Liver (tissue), 9 donors: ENCODE data around the gene SRSF3. TPM values are rescaled to one million over a fixed set of nuclear protein-coding genes. Genes with fewer than 3 reads are reported as not detected.
A peak's percentile ranks its signal among the peaks of the same experiment; 100 is the strongest.

Experiments used
- DNase-seq: peaks from one replicate; pipeline ENCODE4 v3.0.0-alpha.2; 2017; ENCODE audit warnings: low spot score
- H3K27ac ChIP-seq, 2 donors: one replicate each; pipeline ENCODE4 v1.7.0; 2013; ENCODE audit warnings: inconsistent platforms in 2 of 2, low read length in 2 of 2, control low read depth in 1 of 2, low read depth in 1 of 2, mild to moderate bottlenecking in 1 of 2
- H3K27me3 ChIP-seq, 4 donors: one replicate each; pipeline versions ENCODE4 v1.6.1 to v1.7.0; 2013; ENCODE audit warnings: low read length in 3 of 4, inconsistent platforms in 1 of 4, mild to moderate bottlenecking in 1 of 4, moderate library complexity in 1 of 4; ENCODE audit not compliant: control insufficient read depth in 4 of 4, insufficient read depth in 4 of 4
- H3K36me3 ChIP-seq, 4 donors: one replicate each; pipeline versions ENCODE4 v1.6.1 to v1.7.0; 2013; ENCODE audit warnings: low read length in 3 of 4, mild to moderate bottlenecking in 3 of 4, low read depth in 1 of 4, moderate library complexity in 1 of 4; ENCODE audit not compliant: control insufficient read depth in 4 of 4, insufficient read depth in 3 of 4
- H3K4me1 ChIP-seq, 4 donors: one replicate each; pipeline versions ENCODE4 v1.6.1 to v1.7.0; 2013; ENCODE audit warnings: low read length in 3 of 4, mild to moderate bottlenecking in 3 of 4, moderate library complexity in 1 of 4; ENCODE audit not compliant: control insufficient read depth in 4 of 4, insufficient read depth in 4 of 4
- H3K4me3 ChIP-seq, 3 donors: one replicate each; pipeline versions ENCODE4 v1.6.1 to v1.7.0; 2013; ENCODE audit warnings: low read length in 3 of 3, control low read depth in 1 of 3, low read depth in 1 of 3, mild to moderate bottlenecking in 1 of 3
- H3K9ac ChIP-seq, 2 donors: one replicate each; pipeline ENCODE4 v1.7.0; 2013; ENCODE audit warnings: low read length in 2 of 2, mild to moderate bottlenecking in 2 of 2, moderate library complexity in 2 of 2, control low read depth in 1 of 2, low read depth in 1 of 2
- H3K9me3 ChIP-seq, 4 donors: one replicate each; pipeline versions ENCODE4 v1.6.1 to v1.7.0; 2013; ENCODE audit warnings: low read length in 3 of 4; ENCODE audit not compliant: control insufficient read depth in 4 of 4
- ATF3 ChIP-seq: IDR thresholded peaks from 2 replicates; pipeline ENCODE4 v1.6.1; 2016; ENCODE audit warnings: antibody characterized with exemption
- CTCF ChIP-seq: fragments of 150-350 bp; IDR thresholded peaks from 2 replicates; pipeline ENCODE4 v1.5.1; 2017; ENCODE audit warnings: improper control_type of control experiment, low read depth, low read length; ENCODE audit not compliant: missing input control
- EGR1 ChIP-seq, 2 donors: IDR thresholded peaks; 2 replicates each; pipeline ENCODE4 v1.6.1; 2016 to 2018; ENCODE audit warnings: antibody characterized with exemption in 2 of 2, low read depth in 2 of 2
- FOXA1 ChIP-seq: IDR thresholded peaks from 2 replicates; pipeline ENCODE4 v1.6.1; 2016; ENCODE audit warnings: antibody characterized with exemption
- FOXA2 ChIP-seq: IDR thresholded peaks from 2 replicates; pipeline ENCODE4 v1.6.1; 2016; ENCODE audit warnings: antibody characterized with exemption
- GABPA ChIP-seq, 2 donors: IDR thresholded peaks in 1 of 2; conservative IDR thresholded peaks in 1 of 2; 2 replicates each; pipeline ENCODE4 v1.6.1; 2016; ENCODE audit warnings: antibody characterized with exemption in 2 of 2, mild to moderate bottlenecking in 1 of 2, moderate library complexity in 1 of 2
- HNF4A ChIP-seq, 2 donors: conservative IDR thresholded peaks; 2 replicates each; pipeline ENCODE4 v1.6.1; 2016; ENCODE audit warnings: antibody characterized with exemption in 2 of 2, mild to moderate bottlenecking in 2 of 2
- HNF4G ChIP-seq: IDR thresholded peaks from 2 replicates; pipeline ENCODE4 v1.6.1; 2016; ENCODE audit warnings: antibody characterized with exemption
- JUND ChIP-seq, 2 donors: IDR thresholded peaks; 2 replicates each; pipeline ENCODE4 v1.6.1; 2016; ENCODE audit warnings: antibody characterized with exemption in 2 of 2
- NR2F2 ChIP-seq: IDR thresholded peaks from 2 replicates; pipeline ENCODE4 v1.6.1; 2016; ENCODE audit warnings: antibody characterized with exemption
- RAD21 ChIP-seq, 2 donors: IDR thresholded peaks; 2 replicates each; pipeline ENCODE4 v1.6.1; 2016; ENCODE audit warnings: antibody characterized with exemption in 2 of 2, mild to moderate bottlenecking in 2 of 2
- REST ChIP-seq: IDR thresholded peaks from 2 replicates; pipeline ENCODE4 v1.6.1; 2016; ENCODE audit warnings: antibody characterized with exemption, mild to moderate bottlenecking
- RXRA ChIP-seq, 2 donors: IDR thresholded peaks; 2 replicates each; pipeline ENCODE4 v1.6.1; 2017 to 2018; ENCODE audit warnings: antibody characterized with exemption in 2 of 2, mild to moderate bottlenecking in 1 of 2
- SP1 ChIP-seq: IDR thresholded peaks from 2 replicates; pipeline ENCODE4 v1.6.1; 2018; ENCODE audit warnings: antibody characterized with exemption, mild to moderate bottlenecking
- TAF1 ChIP-seq: conservative IDR thresholded peaks from 2 replicates; pipeline ENCODE4 v1.6.1; 2016; ENCODE audit warnings: antibody characterized with exemption, mild to moderate bottlenecking
- YY1 ChIP-seq: IDR thresholded peaks from 2 replicates; pipeline ENCODE4 v1.6.1; 2016; ENCODE audit warnings: antibody characterized with exemption, mild to moderate bottlenecking
- WGBS: extraction: QIAGEN DNeasy Blood & Tissue Kit; methylation state at CpG from one replicate; pipeline ENCODE4 v1.1.7; 2013; 5-methylcytosine and 5-hydroxymethylcytosine counted together
- polyA plus RNA-seq, 2 donors: library from polyadenylated mRNA; stranded (reverse) in 1 of 2; unstranded in 1 of 2; fragments of 200-250 nt in 1 of 2; fragments of >200 nt in 1 of 2; fragmentation: Nextera tagmentation in 1 of 2; extraction: Ambion mirVana in 1 of 2; gene quantifications; one replicate each; pipeline versions ENCODE4 v1.2.1 to v1.2.3, GENCODE V29; 2013 to 2015
- total RNA-seq, 2 donors: library from RNA; depleted of rRNA; stranded (reverse); fragments of >200 nt; gene quantifications; one replicate each; pipeline ENCODE4 v1.2.3, GENCODE V29; 2014
- TF ChIP-seq, protein P1 (sequence below): IDR thresholded peaks from 2 replicates; pipeline ENCODE4 v1.6.1; 2016; ENCODE audit warnings: antibody characterized with exemption
- TF ChIP-seq, protein P2 (sequence below): IDR thresholded peaks from 2 replicates; pipeline ENCODE4 v1.6.1; 2016; ENCODE audit warnings: antibody characterized with exemption
- donor health status: healthy.
- donor health status: healthy.
- donor health status: healthy.
- donor health status: healthy.
- donor health status: healthy.

The SRSF3 gene
- total and polyA plus RNA-seq, 4 donors, result 62.8 to 103 (median 101) TPM

- Histone ChIP-seq H3K36me3 (peaks cover 10 to 40% (median 35%) of the 10 kb centered on the region in 4 donors), H3K9me3 (no peaks in the 10 kb centered on the region), H3K27me3 (no peaks in the 10 kb centered on the region), H3K4me3 (no peak overlapping the region), H3K4me1 (peaks cover 21 to 68% (median 64%) of the 10 kb centered on the region in 4 donors), H3K9ac (no peak overlapping the region), H3K27ac (peak overlapping the region in 1 of 2 donors; percentile 1)
- TF ChIP-seq YY1, result no peak
- TF ChIP-seq, protein P1, sequence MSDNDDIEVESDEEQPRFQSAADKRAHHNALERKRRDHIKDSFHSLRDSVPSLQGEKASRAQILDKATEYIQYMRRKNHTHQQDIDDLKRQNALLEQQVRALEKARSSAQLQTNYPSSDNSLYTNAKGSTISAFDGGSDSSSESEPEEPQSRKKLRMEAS, result peak; percentile 16
- no peak for TF ChIP-seq RXRA (IDR thresholded peaks at IDR 0.05)
- TF ChIP-seq HNF4G, result no peak
- TF ChIP-seq FOXA2, result no peak
- TF ChIP-seq ATF3, result no peak
- DNase-seq, result no peak
- 33% methylated on average over 10 of the region's 10 CpGs for WGBS
Observed at GRCh38 chr6:36607683-36608386, 13.7 kb downstream of the SRSF3 start.

- Histone ChIP-seq H3K27me3 (no peaks in the 10 kb centered on the region), H3K9ac (no peak overlapping the region), H3K4me1 (peaks cover 21 to 56% (median 53%) of the 10 kb centered on the region in 4 donors), H3K27ac (peak overlapping the region in 1 of 2 donors; percentile 6), H3K4me3 (no peak overlapping the region), H3K36me3 (peaks cover 10 to 38% (median 25%) of the 10 kb centered on the region in 4 donors), H3K9me3 (no peaks in the 10 kb centered on the region)
- TF ChIP-seq SP1 (peak; percentile 54), EGR1 (IDR thresholded peaks at IDR 0.05; ENCODE audit: low read depth in 2 of 2) (no peak), ATF3 (peak; percentile 9), HNF4A (conservative IDR thresholded peaks at IDR 0.05) (peak; percentile 82 to 85), YY1 (peak; percentile 48), RXRA (IDR thresholded peaks at IDR 0.05) (peak; percentile 75 to 82), FOXA1 (no peak), TAF1 (no peak), FOXA2 (no peak), HNF4G (peak; percentile 49), CTCF (no peak), RAD21 (IDR thresholded peaks at IDR 0.05) (peak; percentile 28 to 38), NR2F2 (no peak), REST (no peak), JUND (IDR thresholded peaks at IDR 0.05) (peak in 1 of 2 donors; percentile 34), GABPA (IDR thresholded peaks at IDR 0.05 in 1 of 2, conservative IDR thresholded peaks at IDR 0.05 in 1 of 2) (no peak)
- TF ChIP-seq, protein P2, sequence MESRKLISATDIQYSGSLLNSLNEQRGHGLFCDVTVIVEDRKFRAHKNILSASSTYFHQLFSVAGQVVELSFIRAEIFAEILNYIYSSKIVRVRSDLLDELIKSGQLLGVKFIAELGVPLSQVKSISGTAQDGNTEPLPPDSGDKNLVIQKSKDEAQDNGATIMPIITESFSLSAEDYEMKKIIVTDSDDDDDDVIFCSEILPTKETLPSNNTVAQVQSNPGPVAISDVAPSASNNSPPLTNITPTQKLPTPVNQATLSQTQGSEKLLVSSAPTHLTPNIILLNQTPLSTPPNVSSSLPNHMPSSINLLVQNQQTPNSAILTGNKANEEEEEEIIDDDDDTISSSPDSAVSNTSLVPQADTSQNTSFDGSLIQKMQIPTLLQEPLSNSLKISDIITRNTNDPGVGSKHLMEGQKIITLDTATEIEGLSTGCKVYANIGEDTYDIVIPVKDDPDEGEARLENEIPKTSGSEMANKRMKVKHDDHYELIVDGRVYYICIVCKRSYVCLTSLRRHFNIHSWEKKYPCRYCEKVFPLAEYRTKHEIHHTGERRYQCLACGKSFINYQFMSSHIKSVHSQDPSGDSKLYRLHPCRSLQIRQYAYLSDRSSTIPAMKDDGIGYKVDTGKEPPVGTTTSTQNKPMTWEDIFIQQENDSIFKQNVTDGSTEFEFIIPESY, result no peak
- TF ChIP-seq, protein P1, result peak; percentile 40
- no peak for DNase-seq
- 19% methylated on average over 5 of the region's 5 CpGs for WGBS
Observed at GRCh38 chr6:36608788-36609563, 14.8 kb downstream of the SRSF3 start.
